HS-27A (cell line): Measurements from ENCODE around the gene WASF1.
A peak's percentile ranks its signal among the peaks of the same experiment; 100 is the strongest.
"Not testable (repeated sequence)": the region's sequence is repeated elsewhere in the genome, so short reads cannot be mapped to it uniquely, and the experiment has no call there.

Experiments
- DNase-seq: peaks from one replicate; pipeline ENCODE4 v3.0.0-alpha.2; 2012; ENCODE audit warnings: low read depth, missing footprints

Gene WASF1

DNA sequence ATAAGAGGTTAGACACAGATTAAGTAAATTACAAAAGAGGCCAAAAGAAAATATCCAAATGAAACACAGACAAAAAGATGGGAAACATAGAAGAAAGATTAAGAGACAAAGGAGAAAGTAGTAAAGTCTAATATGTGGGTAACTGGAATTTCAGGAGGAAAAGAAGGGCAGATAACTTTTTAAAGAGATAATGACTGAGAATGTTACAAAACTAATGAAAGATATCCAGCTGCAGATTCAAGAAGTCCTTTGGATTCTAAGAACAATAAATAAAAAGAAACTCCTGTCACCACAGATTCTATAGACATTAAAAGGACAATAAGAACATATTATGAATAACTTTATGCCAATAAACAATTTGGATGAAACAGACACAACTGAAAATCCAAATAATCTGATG, 90.1 kb downstream of the WASF1 start:
- DNase-seq: no peak

DNA sequence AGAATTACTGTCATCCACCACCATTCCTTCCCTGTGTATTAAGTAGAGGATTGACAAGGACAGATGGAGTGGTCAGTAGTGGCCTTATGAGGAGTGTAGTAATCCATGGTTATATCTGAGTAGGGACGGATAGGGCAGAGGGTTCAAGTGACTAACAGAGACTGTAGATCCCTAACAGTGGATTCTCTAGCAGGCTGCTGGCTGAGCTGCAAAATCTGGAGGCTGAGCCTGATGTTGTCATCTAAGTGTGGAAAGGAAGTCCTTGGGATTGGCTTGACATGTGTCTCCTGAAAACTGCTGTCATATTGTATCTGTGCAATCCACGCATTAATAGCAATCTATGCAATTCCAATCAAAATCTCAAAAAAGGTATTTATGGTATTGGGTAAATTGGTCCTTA, 94.2 kb downstream of the WASF1 start:
- DNase-seq: no peak

DNA sequence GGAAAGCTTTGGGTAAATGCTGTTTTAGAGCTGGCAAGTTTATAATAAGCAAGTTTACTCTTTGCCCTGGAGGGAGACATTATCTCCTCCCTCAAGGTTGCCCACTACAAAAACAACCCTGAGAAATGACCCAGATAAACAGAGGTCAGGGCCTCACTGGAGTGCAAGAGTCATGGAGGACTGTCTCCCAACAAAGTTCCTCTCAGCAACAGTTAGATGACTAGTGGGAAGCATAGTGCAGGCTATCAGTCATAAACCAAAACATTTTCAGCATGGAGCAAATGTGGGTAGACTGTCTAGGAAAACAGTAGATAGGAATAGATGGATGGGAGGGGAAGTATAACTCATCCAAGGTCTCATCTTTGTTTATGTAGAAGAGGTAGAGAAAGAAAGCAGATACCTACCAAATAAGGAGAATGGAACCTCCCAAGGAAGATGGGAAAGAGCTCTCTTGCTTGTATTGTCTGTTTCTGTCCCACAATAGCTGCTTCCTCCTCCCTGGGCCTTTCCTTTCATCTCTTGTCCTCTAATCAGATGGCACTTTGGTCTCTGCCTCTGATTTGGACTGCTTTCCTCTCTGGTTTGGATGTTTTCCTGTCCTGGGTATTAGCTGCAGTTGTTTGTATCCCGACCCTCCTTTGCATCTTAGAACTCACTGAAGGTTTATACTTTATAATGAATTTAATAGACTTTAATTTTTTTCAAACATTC, 95.4 kb downstream of the WASF1 start:
- no peak for DNase-seq

DNA sequence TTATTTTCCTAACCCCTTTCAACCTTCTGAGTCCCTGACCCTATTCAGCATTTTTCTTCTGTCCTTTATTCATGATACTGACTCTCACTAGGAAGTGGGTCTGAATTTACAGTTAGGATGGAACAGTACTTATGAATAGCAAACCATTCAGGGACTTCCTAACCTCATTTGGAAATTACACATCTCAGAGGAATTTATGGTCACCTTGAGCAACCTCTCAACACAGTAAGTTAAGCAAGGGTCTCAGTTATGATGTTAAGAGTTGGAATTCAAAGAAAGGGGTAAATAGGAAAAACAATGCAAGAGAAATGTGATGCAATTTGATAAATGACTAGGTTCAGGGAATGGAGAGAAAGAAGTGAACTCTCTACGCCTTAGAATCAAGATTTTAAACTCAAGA, 104.1 kb downstream of the WASF1 start:
- DNase-seq: no peak

DNA sequence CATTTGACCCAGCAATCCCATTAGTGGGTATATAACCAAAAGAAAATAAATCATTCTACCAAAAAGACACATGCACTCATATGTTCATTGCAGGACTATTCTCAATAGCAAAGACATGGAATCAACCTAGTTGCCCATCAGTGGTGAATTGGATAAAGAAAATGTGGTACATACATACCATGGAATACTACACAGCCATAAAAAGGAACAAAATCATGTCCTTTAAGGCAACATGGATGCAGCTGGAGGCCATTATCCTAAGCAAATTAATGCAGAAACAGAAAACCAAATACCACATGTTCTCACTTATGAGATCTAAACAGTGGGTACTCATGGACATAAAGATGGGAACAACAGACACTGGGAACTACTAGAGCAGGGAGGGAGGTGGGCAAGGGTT, 106.0 kb downstream of the WASF1 start:
- DNase-seq: not testable (repeated sequence)

DNA sequence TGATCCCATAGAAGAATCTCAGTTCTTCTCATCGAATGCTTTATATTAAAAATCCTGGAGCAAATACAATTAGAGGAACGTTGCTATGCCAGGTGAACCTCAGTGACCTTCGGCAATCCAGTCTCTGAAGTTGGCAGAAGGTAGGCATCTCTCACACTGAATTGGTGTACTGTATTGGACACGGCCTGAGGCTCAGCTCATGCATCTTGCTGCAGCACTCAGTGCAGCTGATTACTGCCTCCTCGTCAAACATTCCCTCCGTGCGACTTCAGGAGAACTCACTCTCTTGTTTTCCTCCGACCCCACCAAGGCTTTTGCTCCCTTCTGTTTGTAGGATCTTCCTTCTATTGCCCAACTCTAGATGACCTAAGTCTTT, 110.9 kb downstream of the WASF1 start:
- DNase-seq: no peak

DNA sequence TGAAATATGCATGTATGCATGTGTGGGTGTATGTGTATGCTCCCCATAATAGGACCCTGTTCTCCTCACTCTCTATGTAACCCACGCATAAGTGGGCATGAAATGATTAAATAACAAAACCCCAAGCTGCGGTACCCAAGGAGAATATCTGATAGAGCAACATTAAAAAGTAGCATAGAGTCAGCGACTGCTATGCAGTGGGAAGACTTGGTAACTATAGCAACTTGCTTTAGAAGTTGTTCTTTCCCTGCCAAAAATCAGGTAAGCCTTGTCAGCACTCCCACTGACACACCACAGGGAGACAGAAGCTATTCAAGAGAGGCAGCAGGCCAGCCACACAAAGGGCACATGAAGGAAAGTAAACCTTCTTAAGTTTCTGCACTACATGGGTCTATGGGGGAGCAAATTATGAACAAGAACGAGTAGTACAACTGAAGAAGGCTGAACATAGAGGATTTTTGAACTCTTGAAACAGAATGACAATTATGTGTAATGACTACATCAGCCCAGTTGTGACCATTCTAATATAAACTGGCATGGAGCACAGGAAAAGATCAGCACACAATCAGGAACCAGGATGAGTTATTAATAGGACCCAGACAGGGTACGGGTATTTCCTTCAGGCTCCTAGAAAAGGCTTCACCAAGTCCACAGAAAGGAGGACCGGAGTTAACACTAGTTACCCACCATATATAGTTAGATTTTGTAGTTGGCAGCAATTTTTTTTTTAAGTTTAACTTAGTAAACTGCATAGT, 111.5 kb downstream of the WASF1 start:
- no peak for DNase-seq

DNA sequence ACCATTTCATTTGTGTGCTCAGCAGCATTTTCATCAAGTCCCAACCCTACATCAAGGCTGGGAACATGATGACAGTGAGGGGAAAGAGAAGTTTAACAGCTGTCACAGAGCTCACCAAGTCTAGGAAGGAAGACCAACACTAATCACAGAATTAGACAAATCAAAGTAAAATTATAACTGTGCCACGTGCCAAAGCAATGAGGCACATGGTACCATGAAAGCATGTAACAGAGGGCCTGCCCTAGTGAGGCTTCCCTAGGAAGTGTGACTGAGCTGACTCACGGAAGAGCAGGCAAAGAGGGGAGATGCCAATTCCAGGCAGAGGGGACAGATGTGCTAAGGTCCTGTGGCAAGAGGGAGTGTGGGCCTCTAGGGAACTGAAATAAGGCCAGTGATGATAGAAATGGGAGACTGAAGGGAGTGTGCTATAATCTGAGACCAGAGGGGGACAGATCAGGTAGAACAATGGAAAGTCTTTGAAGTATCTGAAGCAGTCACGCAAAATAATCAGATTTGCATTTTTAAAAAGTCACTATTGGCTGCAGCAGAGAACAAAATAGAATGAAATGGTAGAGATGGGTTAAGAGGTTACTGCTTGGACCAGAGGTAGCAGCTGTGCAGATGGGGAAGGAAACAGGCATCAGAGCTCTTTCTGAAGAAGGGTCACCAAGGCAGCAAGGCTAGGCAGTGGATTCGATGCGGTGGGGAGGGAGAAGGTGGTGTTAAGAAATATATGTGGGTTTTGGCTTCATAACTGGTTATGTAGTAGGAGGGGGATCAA, 114.5 kb downstream of the WASF1 start:
- DNase-seq: no peak

DNA sequence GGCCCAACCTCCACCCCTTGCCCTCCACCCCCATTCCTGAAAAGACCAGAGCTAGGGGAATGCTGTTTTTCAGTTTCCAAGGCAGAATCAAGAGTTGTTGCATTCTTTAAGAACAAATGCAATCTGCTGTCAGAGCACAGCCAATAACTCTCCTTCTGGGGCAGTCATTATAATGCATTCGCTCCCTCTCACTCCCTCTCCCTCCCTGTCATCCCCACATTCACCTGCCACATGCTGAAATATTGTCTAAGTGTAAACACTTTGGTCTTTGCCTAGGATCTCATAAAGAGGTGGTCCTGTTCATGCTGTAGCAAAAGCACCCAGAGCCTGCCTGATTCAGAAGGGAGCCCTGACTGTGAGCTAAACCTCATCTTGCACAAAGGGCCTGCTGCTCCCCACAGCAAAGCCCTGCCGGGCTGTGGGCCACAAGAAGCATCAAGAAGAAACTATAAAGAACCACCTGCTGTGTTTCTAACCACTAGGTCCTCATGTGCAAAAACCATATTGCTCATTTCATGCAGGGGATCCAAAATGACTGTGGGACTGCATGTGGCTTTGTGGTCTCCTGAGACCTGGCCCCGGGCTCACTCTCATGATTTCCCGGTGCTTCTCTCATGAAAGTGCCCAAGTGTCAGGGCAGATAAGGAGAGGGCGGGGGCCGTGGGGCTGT, 115.7 kb downstream of the WASF1 start:
- no peak for DNase-seq

DNA sequence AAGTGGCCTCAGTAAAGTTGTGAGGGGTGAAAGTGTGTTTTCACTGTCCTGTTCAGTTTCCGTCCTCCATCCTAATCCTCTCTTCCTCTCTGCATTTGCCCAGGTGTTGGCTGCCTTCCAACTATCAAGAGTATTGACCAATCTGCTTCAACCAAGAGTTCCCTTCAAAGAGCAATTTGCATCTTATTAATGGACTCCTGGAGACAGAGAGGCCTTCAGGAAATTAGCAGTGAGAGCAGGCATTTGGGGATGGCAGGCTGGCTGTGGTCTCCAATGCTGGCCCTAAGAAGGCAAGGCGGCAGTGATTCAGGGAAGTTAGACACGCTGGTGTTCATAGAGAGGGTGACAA, 124.1 kb downstream of the WASF1 start:
- DNase-seq: no peak

DNA sequence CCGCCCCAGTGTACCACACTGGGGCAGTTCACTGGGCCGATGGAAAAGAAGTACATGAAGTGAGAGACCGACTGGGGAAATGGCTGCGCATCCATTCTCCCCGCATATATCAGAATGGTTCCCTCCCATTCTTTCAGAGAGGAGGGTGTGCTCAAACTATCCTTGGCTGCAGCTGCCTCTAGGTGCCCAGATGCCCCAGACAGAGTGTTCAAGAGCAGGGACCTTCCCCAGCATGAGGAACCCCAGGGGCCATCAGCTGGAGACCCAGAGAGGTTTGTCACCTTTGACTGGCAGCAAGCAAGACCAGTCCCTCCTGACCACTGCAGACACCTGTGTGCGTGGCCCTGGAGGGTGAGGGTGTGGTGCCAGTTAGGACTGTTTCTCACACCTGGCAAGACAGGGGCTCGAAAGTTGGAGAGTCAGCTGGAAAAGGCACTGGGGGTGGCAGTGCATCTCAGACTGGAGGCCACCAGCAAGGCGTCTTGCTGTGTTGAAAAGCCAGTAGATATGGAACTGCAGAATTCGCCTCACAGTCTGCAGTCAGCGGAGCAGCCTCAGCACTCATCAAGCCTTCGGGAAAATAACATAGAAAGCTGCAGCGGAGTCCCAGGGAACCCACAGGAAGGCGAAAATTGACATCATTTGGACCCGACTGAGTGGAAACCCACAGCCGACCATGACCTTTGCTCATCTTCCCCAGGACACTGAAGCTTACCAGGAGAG, 124.6 kb downstream of the WASF1 start:
- DNase-seq: no peak

DNA sequence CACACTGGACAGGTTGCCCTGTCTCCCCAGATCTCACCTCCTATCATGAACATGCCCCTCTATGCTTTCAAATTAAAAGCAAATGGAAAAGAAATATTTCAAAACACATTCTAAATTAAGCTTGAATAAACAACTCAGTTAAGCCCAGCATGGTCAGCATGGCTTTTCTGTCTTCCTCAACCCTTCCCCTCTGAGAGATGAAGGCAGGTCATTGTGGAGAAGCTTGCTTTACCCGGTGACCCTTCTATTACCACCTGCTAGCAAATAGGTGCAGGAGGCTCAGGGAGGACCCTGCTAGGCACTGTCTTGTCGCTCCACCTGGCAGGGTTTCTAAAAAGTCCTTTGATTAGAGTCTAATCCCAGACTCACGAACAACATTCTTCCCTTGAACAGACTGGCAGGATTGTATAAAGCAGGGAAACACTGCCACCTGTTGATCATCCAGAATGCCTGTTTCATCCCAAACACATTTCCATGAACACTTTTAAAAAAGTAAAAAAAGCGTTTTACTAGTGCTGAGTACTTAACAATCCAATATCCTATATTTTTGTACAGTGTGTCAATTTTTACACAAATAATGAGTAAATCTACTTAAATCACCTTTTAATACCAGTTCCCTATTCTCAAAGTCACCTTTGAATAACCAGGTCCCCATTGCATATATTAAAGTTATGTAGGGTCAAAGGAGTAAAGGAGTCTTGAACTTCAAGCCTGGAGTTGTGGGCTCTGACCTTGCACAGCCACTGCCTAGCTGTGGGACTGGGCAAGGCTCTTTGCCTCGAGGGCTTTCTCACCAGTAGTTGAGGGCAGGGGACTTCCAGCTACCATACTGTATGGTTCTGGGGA, 125.9 kb downstream of the WASF1 start:
- DNase-seq: peak; percentile 39

DNA sequence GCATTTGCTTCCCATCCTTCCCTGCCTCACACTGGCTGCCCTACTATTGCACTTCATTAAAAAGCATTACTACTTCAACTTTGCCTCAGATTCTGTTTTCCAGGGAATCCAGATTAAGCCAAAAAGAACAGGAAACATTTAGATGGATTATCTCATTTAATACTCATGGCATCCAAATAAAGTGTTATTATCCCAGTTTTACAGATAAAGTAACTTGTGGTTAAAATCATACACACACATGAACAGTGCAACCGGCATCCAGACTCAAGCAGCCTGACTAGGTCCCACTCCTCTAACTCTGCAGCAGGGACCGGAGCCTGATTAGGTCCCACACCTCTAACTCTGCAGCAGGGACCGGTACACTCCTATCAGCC, 129.0 kb downstream of the WASF1 start:
- no peak for DNase-seq
